RWPE1 (cell line): ENCODE data around the gene SELPLG.

Experiments
- CTCF ChIA-PET: fragments of 350-600 bp; sonication (Branson Sonifier 250); formaldehyde crosslinking; extraction: SDS; loops from one replicate; lab custom pipeline; 2021; lab: Yijun Ruan, JAX
- POLR2A ChIA-PET: fragments of 400-600 bp; formaldehyde crosslinking; extraction: SDS; loops from one replicate; lab custom pipeline; 2020; ENCODE audit warnings: antibody characterized with exemption; ENCODE audit not compliant: low non-redundant PET; lab: Yijun Ruan, JAX
- DNase-seq: peaks from one replicate; pipeline ENCODE4 v3.0.0; 2012; ENCODE audit warnings: low spot score
- H3K27ac ChIP-seq: fragments of 450-650 bp; 2 replicates; pipeline ENCODE4 v1.5.1; 2017
- CTCF ChIP-seq: fragments of 450-650 bp; conservative IDR thresholded peaks from 2 replicates; pipeline ENCODE4 v1.5.1; 2017; ENCODE audit warnings: low read depth, mild to moderate bottlenecking

The SELPLG gene

GRCh38 chr12:108644811-108645120 is 11.1 kb upstream of the SELPLG start:
- ChIA-PET POLR2A (interaction anchor here (0.6 kb wide), 1 partner anchor 87 kb away, joined by 4 read pairs; the partner anchor contains the start of gene CORO1C), CTCF (no interaction called here)
- no peak for TF ChIP-seq CTCF
- no peak for DNase-seq
- no peak overlapping the region; the same call in 1 of the 2 replicates for H3K27ac ChIP-seq

GRCh38 chr12:108643941-108644810 is 10.5 kb upstream of the SELPLG start:
- CTCF ChIA-PET = no interaction called here
- POLR2A ChIA-PET = no interaction called here
- H3K27ac ChIP-seq = peak overlapping the region; percentile 55
- no peak for TF ChIP-seq CTCF
- DNase-seq = no peak

GRCh38 chr12:108642899-108643654 is 9.4 kb upstream of the SELPLG start:
- POLR2A ChIA-PET = no interaction called here

GRCh38 chr12:108642269-108642870 is 8.7 kb upstream of the SELPLG start:
- H3K27ac ChIP-seq = peak overlapping the region; percentile 38
- ChIA-PET POLR2A (no interaction called here), CTCF (interaction anchor here (0.7 to 1.2 kb wide), 2 partner anchors 25 to 77 kb away, joined by 3 read pairs; no protein-coding TSS in a partner anchor)
- no peak for DNase-seq
- no peak for TF ChIP-seq CTCF

More at GRCh38 chr12:108642899-108643654, 9.4 kb upstream of the SELPLG start:
- CTCF ChIA-PET = interaction anchor here (0.7 kb wide), 1 partner anchor 78 kb away, joined by 3 read pairs; no protein-coding TSS in a partner anchor
- no peak for DNase-seq
- H3K27ac ChIP-seq = no peak overlapping the region
- no peak for TF ChIP-seq CTCF

- peak overlapping the region; percentile 38 for H3K27ac ChIP-seq
Observed at GRCh38 chr12:108641446-108642268, 8.0 kb upstream of the SELPLG start.

More at GRCh38 chr12:108641446-108642268, 8.0 kb upstream of the SELPLG start:
- POLR2A ChIA-PET = no interaction called here
- no peak for TF ChIP-seq CTCF
- no peak for DNase-seq
- CTCF ChIA-PET = interaction anchor here (1.2 to 1.3 kb wide), 2 partner anchors 24 to 162 kb away, joined by 3 read pairs; no protein-coding TSS in a partner anchor
